Stimulated activated naive CD4-positive, alpha-beta T cell (primary cell): ENCODE results near the gene TNFRSF6B.
"Not testable (repeated sequence)": the region's sequence is repeated elsewhere in the genome, so short reads cannot be mapped to it uniquely, and the experiment has no call there.

ENCODE experiments used
- DNase-seq, 6 experiments: peaks; one replicate each; lab custom pipeline; 2025; lab: John Stamatoyannopoulos, UW

TNFRSF6B gene

DNA sequence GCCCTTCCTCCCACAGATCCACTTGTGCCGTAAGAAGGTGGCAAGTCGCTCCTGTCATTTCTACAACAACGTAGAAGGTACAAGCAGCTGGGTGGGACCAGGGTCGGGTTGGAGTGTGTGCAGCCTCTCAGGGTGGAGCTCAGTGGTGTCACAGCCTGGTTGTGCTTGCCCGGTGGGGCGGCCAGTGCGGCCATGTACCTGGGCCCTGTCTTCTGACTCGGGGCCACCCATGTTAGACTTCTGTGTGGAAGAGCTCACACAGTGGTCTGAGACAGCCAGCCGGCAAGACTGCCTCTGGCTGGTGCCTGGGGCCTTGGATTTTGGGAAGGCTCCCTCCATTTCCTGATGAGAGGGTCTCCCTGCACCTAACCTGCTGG is 33.7 kb upstream of the TNFRSF6B start:
- no peak for DNase-seq

DNA sequence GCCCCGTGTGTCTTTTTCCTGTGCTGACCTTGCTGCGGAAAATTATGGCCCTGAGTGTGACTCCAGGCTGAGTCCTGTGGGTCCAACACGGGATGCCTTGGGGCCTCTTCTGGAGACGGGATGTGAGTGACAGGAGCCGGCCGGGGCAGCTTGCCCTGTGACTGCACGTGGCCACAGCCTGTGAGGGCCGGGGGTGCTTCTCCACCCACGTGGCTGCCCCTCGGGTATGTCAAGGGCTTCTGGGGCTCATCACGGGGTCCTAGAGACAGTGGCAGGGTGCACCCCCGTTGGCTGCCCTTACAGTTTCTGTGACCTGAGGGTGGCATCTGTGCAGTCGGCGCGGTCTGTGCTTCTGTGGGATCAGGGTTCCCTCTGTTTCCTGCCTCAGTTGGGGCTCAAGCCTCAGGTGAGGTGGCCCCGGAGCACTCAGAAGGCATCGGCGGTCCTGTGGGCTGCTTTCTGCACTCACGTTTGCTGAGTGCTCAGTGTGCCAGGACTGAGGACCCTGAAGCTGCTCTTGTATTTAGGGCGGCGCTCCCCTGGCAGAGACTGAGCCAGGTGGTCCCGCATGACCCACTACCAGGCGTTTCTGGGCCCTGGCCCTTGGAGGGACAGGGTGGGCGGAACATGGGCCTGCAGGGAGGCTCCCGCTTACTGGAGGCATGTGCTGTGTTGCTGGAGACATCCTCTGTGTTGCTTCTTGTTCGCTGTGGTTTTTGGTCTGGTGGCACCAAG is 33.0 kb upstream of the TNFRSF6B start:
- DNase-seq: no peak

DNA sequence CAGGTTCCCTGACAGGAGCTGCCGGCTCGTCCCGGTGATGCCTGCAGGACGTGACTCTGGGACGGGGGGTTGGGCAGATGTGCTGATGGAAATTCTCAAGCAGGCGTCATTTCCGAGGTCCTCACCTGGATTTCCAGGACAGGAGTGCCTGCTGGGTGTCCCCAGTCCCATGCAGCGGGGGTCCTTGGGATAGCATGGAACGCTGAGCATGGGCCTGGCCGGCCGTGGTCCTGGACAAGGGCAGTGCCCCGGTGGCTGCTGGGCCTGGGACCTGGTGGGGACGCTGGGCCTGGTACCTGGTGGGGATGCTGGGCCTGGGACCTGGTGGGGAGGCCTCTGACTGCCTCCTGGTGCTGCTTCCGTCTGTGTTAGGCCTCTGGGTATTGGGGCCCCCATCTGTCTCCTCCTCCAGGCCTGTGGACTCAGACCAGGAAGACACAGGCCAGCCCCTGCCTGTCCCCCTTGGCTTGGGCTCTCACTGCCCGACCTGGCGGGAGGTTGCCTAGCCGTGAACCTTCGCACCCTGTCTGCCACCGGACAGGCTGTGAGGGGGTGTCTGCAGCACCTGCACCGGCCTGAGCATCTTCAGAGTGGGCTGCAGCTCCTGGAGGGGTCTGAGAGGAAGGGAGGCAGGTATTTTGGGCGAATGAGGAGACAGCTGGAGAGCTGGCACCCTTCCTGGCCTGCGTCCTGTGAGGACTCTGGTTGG is 32.2 kb upstream of the TNFRSF6B start:
- no peak for DNase-seq

DNA sequence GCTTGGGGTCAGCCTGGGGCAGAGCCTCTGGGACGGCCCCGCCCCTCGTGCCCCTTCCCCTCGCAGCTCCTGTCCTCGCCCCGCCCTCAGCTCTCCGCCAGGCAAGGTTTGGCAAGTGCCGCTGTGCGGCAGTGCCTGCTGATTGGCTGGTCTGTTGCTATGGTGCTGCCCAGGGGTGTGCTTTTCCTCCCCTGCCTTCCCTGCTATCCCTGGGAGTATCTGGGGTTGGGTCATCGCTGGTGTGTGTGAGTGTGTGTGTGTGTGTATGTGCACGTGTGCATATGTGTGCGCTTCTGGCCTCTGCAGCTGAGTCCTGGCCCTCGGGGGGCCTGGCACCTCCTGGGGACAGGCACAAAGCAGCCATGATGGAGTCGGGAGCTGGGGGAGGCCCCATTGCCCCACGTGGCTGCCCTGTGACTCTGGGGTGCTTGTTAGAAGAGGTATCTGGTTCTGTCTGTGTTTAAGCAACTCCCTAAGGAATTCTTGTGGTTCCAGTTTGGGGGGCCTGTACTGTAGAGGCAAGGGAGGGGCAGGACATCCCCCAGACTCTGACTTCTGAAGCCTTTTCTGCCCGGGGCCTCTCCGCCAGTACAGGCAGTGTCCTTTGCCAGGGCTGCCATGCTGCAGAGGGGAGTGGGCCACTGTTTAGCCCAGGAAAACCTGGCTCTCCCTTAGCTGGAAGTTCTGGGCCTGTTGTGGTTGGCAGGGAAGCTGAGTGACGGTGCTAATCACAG is 31.4 kb upstream of the TNFRSF6B start:
- no peak for DNase-seq

DNA sequence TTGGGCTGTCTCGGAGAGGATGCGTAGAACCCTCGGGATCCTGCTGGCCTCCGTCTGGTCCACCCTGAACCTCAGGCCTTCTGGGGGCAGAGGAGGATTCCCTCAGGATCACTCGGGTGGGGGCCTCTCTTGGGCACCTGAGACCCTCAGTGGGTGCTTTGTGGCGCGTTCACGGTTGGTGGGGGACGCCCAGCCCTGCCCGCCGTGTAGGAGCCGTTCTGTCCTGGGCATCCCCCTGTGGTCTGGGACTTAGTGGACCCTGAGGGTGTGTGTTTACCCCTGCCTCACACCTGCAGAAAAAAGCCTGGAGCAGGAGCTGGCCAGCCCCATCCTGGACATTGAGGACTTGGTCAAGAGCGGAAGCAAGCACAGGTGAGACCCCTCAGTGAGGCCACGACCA is 30.7 kb upstream of the TNFRSF6B start:
- no peak for DNase-seq

DNA sequence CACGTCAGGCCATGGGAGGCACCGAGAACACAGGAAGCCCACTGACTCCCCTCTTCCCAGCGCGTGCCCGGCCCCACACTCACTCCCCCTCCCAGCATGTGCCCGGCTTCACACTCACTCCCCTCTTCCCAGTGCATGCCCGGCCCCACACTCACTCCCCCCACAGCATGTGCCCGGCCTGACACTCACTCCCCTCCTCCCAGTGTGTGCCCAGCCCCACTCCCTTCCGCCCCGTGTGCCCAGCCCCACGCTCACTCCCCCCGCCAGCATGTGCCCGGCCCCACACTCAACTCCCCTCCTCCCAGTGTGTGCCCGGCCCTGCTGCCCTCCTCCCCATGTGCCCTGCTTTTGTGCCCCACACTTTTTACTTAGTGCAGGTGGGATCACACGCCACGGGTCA is 28.6 kb upstream of the TNFRSF6B start:
- no peak for DNase-seq

DNA sequence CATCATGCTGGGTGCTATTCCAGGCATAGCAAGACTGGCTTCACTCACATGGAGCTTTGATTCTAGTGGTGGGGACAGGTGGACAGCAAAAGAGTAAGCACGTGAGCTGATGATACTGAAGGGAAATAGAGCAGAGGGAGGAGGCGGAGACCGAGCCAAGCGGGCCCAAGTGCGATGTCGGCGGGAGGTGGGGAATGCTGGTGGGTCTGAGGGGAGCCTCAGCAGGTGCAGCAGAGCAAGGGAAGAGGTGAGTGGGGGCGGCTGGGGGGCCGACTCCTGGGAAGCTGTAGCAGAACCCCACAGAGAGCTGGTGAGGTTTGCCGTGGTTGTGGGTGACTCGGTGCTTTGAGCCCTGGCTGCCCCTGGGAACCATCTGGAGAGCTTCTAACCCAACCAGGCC is 28.1 kb upstream of the TNFRSF6B start:
- no peak for DNase-seq

DNA sequence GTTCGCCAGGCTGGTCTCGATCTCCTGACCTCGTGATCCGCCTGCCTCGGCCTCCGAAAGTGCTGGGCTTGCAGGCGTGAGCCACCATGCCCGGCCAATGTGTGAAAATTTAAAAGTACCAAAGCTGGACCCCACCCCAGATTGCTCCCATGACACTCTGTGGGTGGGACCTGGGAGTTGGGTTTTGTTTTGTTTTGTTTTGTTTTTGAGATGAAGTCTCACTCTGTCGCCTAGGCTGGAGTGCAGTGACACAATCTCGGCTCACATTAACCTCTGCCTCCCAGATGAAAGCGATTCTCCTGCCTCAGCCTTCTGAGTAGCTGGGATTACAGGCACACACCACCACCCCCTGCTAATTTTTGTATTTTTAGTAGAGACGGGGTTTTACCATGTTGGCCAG is 24.8 kb upstream of the TNFRSF6B start:
- not testable (repeated sequence) for DNase-seq

DNA sequence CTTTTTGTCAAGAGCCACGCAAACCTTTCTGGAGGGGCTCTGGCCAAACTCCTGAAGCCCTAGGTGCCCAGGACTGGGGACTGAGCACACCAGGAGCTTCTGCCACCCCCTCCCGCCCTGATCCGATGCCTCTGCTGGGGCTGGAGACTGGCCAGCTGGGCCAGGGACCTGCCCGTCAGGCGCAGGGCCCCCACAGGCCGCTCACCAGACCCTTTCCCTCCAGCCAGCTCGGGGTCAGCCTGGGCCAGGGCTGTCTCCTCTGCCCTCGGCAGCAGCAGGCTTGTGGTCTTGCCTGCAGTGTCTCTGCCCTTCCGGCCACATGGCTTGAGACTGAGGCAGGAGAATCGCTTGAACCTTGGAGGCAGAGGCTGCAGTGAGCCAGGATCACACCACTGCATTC is 23.8 kb upstream of the TNFRSF6B start:
- DNase-seq: no peak

DNA sequence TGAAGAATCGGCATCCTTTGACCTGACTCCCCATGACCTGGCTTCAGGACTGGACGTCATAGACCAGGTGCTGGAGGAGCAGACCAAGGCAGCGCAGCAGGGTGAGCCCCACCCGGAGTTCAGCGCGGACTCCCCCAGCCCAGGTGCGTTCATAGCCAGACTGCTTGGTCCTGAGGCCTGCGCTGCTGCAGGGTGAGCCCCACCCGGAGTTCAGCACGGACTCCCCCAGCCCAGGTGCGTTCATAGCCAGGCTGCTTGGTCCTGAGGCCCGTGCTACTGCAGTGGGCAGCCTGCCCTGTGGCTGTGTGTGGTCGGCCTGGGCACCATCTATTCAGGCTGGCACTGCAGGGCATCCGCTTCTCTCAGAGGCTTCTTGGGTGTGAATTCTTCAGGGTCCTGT is 22.5 kb upstream of the TNFRSF6B start:
- DNase-seq: no peak

DNA sequence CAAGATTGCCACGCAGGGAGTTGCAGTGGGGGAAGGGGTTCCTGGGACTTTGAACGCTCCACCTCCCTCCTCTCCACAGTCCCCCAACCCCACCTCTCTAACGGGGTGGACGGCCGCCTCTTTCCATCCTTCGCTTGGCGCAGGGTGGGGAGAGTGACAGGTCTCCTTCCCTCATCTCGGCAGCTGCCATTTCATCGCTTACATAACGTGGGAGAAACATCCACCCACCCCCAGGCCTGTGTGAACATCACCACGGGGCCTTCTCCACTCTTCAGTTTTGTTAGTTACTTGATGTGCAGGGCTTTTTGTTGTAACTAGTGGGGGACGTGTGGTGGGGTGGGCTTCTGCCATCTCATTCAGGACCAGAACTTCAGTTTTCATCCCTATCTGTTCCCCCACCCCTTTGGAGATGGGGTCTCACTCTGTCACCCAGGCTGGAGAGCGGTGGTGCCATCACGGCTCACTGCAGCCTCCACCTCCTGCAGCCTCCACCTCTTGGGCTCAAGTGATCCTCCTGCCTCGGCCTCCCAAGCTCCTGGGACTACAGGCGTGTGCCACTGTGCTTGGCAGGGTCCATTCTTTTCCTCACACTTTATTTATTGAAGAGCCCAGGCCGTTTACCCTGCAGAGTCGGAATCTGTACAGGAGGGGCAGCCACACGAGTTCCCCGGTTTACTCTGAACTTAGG is 20.6 kb upstream of the TNFRSF6B start:
- no peak for DNase-seq

DNA sequence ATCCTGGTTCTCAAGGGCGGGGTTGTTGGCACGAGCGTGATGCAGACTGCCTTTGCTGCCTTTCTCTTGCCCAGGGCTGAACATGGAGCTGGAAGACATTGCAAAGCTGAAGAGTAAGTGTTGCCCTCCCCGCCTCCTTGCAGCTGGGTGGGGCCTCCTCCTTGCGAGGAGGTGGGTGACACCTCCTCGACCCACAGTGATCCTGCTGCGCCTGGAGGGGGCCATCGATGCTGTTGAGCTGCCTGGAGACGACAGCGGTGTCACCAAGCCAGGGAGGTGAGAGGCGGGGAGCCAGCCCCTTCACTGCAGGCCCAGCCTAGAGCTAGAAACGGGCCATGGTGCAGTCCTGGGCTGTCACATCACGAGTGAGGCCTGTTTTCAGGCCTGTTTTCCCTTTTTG is 18.4 kb upstream of the TNFRSF6B start:
- DNase-seq: no peak

DNA sequence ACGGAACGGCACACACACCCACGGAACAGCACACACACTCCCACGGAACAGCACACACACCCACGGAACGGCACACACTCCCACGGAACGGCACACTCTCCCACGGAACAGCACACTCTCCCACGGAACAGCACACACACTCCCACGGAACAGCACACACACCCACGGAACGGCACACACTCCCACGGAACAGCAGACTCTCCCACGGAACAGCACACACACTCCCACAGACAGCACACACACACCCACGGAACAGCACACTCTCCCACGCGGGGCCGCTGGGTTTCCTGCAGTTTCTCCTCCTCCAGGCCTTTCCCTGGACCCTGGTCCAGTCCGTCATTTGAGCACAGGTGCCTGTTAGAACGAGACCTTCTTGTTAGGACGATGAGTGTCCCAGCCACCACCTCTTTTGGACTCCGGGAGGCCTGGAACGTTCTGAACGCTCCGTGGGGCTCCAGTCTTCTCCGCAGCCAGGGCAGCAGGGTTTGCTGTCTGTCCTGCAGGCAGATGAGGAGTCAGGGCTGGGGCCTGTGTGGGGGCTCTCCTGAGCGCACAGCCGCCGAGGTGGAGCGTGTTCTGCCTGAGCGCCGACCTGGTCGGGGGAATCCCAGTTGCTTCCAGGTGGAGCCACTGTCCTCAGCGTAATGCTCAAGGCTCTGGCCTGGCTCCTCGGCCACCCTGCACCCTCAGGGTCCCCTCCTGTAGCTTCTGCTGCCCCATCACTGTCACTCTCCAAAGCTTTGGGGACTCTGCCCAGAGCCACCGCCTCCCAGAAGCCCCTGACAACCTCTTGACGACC is 17.6 kb upstream of the TNFRSF6B start:
- DNase-seq: no peak

DNA sequence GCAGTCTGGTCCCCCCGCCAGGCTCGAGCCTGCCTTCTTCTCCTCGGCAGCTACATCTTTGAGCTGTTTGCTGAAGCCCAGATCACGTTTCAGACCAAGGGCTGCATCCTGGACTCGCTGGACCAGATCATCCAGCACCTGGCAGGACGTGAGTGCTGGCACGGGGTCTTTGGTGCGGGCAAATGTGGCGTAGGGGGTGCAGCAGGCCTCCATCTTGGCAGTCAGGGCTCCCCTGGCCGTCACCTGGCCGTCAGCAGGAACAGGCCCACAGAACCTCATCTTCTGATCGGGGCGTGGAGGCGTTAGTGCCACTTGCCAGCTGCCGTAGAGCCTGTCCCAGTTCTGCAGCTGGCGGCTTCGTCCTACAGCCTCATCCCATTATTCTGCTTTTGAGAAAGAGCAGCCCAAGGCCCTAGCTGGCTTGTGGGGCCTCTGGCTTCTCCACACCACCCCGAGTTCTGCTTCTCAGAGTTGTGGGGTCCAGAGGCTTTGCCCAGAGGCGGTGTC is 16.6 kb upstream of the TNFRSF6B start:
- no peak for DNase-seq

DNA sequence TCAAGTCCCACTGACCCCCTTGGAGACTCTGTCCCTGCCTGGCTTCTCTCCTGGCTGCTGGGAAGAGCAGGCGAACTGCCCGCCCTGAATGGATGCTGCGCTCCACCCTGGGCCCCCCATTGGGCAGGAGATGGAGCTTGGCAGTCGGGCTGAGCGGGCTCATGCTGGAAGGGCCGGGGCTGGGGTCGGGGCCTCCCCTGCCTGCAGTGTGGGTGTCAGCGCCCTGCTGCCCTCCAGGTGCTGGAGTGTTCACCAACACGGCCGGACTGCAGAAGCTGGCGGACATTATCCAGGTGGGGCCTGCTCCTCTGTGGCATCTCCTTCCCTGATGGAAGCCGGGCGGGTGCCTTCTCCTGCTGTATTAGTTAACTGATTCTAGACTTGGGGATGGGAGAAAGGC is 16.0 kb upstream of the TNFRSF6B start:
- no peak for DNase-seq

DNA sequence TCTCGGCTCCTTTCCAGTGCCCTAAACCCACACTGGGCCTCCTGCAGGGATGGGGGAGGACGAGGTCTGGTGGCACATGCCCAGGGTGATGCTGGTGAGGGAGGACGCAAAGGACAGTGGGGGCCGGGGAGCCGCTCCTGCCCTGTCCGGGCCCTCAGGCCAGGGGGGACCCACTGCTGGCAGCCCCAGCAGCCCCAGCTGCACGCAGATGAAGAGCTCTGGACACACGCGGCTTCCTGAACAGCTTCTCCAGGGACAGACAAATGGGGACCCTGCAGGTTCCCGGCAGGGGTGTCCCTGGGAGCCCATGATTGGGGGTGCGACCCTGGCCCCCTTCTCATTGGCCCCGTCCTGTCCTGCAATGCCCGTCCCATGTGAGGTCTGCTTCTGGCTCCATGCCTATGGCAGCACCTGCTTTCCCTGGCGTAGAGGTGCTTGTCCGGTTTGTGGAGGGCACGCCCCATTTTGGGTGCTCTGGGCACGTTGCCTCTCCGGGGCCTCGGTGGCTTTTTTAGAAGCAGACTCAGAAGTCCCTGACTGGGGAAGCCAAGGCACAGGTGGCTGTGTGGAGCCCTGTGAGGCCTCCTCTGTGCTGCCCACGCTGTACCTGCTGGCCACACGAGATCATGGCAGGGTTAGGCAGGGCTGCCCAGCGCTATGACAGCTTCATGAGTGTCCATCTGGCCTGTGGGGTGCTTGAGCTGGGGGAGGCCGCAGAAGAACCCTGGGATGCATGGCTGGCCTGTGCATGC is 15.4 kb upstream of the TNFRSF6B start:
- DNase-seq: no peak

DNA sequence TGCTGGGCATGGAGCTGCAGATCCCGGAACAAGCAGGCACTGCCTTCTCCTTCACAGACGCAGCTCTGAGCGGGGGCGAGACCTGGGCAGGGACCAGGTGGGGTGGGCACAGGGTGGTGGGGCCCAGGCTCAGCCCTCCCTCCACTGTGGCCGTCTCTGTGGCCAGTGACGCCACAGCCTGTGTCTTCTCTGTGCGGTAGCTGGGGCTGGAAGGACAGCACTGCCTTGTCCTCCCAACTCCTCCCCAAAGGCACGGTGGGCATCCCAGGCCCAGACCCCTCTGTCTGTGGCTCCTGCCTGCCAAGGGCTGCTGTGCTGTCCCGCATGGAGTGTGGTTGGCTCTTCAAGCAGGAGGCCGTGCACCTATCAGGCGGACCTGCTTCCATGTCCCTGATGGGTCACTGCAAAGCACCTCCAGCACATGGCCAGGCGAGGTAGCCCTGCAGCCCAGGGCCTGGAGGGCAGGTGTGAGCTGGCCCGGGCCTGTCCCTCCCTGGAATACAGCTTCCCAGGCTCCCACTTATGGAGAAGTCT is 14.8 kb upstream of the TNFRSF6B start:
- DNase-seq: no peak

DNA sequence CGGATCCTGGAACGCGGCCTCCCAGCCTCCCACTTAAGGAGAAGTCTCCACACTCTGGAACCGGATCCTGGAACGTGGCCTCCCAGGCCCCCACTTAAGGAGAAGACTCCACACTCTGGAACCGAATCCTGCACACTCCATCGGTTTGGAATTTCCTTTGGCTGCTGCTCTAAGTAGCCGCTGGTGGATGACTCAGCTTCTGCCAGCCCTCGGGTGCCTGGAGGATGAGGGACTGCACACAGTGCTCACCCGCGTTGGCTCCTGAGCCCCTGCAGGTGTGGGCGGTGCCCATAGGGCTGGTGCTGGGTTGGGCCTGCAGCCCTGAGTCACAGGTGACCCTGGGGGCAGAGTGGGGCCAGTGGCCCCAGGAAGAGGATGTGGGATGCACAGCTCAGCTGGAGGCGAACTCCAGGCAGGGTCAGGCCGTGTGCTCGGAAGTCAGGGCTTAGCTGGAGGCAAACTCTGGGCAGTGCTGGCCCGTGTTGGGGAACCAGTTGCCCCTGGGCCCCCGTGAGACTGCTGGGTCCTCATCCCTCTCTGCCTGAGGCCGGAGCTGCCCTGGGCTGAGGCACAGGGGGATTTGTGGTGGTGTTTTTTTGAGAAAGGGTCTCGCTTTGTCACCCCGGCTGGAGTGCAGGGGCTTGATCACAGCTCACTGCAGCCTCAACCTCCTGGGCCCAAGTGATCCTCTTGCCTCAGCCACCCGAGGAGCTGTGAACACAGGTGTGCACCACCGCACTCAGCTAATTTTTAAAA is 13.9 kb upstream of the TNFRSF6B start:
- DNase-seq: no peak

DNA sequence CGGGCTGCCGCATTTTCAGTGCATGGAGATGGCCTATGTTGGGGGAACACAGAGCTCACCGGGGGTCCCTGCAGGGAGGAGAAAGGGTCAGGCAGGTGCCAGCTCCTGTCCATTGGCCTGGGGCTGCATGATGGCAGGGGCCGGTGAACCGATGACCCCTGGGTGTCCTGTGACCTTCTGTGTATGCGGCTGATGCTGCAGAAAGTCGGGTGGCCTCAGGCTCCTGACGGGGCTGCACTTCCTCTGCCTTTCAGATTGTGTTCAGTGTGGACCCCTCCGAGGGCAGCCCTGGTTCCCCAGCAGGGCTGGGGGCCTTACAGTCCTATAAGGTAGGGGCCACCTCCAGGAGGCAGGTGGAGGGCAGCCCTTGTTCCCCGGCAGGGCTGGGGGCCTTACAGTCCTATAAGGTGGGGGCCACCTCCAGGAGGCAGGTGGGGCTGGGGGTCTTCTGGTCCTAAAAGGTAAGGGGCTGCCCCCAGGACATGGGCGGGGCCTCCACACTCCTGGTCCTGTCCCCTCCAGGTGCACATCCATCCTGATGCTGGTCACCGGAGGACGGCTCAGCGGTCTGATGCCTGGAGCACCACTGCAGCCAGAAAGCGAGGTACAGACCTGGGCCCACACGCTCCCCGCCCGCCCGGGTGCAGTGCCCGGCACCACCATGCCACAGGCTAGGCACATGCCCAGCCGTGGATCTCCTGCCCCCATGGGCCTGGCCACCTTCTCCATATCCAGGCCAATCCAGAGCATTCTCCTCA is 11.0 kb upstream of the TNFRSF6B start:
- DNase-seq: no peak
